ENCODE results near the gene ORM1.
"Not testable (repeated sequence)": the region's sequence is repeated elsewhere in the genome, so short reads cannot be mapped to it uniquely, and the experiment has no call there.

ORM1 gene

DNA sequence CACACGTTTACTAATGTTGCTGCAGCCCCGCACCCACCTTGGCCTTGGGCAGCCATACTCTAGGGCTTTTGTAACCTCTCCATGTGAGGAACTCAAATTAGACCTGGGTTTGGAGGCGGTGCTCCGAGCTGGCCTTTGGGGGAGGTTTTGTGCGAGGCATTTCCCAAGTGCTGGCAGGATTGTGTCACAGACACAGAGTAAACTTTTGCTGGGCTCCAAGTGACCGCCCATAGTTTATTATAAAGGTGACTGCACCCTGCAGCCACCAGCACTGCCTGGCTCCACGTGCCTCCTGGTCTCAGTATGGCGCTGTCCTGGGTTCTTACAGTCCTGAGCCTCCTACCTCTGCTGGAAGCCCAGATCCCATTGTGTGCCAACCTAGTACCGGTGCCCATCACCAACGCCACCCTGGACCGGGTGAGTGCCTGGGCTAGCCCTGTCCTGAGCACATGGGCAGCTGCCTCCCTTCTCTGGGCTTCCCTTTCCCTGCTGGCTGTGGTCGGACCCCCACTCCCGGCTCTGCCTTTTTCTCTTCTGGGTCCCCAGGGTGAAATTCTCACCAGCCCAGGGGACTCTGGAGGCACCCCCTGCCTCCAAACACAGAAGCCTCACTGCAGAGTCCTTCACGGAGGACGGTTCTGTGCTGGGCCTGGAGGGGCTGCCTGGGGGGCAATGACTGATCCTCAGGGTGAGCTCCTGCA, at the start of gene ORM1:
Gene ORM1 (plus strand): TSS at position 268 of the 701 bp plus-strand sequence. CDS start 36 bp downstream, at position 304.
- not testable (repeated sequence) for DNase-seq (ENCODE audit: low read depth in 4 of 4, low spot score in 1 of 4)

DNA sequence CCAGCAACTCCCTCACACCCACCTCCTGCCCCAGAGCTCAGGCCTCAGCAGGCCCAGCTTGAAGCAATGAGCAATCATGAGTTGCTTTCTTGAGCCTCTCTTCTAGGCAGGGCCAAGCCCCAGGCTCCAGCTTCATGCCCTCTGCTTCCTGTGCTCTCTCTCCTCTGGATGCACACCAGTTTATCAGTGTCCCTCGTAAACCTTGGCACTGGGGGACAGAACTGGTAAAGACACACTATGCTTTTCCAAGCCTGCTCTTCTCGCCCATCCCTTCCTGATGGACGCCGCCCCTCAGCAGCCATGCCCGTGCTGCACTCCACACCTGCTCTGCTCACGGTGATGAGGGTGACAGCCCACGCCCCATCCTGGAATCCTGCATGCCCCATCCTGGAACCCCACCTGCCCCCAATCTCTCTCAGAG, 49.4 kb upstream of the ORM1 start:
- DNase-seq (ENCODE audit: low read depth in 4 of 4, low spot score in 1 of 4): no peak

DNA sequence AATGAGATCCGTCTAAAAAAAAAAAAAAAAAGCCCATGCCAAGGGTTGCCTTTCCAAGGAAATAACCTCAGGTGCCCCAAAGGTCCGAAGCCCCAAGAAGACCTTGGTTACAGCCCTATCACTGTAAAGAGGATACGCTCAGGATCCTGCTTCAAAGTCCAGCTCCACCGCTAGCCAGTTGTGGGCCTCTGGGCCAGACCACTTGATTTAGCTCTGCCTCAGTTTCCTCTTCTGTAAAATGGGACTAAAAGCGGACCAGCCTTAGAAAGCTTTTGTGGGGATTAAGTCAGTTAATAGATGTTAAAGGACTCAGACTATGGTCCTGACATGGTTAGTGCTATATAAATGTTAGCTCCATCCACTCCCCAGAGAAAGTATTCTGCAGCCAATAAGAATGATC, 48.7 kb upstream of the ORM1 start:
- DNase-seq (ENCODE audit: low read depth in 4 of 4, low spot score in 1 of 4): no peak

DNA sequence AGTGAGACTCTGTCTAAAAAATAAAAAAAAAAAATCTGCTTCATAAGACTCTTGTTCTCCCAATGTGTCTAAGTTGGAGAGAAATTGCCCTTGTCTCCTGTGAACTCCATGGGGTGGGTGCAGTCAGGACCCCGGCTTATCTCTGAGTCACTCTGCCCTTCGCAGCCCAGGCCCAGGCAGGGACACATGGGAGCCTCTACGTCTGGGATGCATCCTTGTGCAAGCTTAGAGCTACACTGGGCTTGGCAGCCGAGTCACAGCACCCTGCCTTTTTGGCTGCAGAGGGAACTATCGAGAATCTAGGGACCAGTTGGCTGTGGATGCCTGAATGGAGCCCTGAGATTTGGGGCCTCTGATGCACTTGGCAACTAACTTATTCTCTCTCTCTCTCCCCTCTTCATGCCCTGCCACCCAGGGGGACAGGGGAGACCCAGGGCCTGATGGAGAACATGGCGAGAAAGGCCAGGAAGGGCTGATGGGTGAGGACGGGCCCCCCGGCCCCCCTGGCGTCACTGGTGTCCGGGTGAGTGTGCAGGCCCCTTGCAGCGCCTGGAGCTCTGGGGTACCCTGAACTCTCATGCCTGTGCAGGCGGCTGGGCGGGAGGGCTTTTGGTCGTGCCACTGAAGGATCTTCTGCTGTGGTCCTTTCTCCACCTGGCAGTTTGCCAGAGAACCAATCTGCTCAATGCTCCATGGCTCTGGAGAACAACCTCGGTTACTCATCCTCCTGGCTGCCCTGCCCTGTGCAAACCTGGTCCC, 47.5 kb upstream of the ORM1 start:
- no peak for DNase-seq (ENCODE audit: low read depth in 4 of 4, low spot score in 1 of 4)

DNA sequence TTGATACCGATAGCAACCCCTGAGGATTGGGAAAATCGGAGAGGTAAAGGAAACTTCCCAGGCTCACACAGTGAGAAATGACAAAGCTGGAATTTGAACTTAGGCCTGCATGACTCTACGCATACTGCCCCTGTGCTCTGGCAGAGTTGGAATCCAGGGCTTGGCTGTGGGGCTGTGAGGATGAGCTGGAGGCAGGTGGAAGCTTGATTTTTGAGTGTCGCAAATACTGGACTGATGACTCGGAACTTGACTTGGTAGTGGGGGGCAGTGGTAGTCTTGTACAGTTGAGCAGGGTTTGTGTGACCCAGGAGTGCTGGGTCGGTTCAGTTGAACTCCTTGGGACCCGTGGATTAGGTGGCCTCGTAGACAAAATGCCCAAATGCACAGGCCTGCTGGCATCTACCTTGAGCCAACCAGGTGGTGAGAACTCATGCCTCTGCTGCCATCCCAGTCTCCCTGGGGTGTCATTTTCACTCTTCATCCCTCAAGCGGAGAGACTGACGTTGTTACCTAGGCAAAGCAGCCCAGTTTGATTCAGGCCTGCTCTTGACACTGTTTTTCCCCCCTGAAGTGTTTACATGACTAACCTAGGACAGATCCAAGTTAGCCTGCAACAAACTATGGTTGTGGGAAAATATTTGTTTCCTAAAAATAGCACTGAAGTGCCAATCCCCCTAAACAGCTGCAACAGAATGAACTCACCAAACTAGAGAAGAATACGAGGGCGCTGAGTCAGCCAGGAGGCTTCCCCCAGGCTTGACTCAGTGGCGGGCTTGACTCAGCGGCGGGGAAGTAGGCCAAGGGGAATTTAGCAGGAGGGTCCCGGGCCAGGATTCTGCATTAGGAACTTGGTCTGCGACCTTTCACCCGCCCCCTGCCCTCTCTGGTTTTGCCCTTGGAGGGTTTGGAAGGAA, 45.7 kb upstream of the ORM1 start:
- DNase-seq (ENCODE audit: low read depth in 4 of 4, low spot score in 1 of 4): no peak

DNA sequence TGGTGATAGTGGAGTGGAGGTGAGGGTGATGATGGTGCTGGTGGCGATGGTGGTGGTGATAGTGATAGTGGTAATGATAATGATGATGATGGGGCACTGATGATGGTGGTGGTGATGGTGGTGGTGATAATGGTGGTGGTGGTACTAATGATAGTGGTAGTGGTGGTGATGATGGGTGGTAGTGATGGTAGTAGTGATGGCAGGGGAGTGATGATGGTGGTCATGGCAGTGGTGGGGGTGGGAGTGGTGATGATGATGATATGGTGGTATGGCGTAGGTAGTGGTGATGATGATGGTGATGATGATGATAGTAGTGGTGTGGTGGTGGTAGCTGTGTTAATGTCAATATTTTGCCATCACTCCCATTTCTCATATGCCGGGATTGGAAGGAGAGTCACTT, 44.5 kb upstream of the ORM1 start:
- DNase-seq (ENCODE audit: low read depth in 4 of 4, low spot score in 1 of 4): no peak

DNA sequence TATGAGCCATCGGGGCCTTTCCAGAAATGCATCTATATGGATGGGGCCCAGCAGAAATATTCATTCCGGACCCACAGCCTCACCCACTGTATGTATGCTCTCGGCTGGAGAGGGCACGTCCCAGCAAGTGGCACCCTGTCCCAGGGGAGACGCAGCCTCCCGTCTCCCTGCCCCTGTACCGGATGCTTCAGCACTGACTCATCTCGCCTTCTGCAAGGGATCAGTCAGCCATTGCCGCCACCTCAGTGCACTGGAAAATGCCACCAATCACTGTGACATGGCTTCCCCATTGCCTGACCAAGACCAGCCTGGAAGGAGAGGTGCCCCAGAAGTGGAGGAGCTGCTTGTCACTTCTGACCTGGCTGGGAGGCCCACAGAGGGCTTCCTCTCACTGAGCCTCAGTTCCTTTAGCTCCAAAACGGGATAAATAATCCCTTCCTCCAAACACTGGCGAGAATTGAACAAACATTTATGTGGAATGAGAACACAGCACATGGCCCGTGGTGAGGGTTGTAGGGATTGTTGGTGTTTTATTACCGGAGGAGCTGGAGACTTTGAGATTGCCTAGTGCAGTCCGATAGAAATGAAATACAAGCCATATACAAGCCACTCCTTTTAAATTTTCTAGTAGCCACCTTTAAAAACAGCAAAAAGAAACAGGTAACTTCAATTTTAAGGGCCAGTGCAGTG, 43.9 kb upstream of the ORM1 start:
- DNase-seq (ENCODE audit: low read depth in 4 of 4, low spot score in 1 of 4): no peak

DNA sequence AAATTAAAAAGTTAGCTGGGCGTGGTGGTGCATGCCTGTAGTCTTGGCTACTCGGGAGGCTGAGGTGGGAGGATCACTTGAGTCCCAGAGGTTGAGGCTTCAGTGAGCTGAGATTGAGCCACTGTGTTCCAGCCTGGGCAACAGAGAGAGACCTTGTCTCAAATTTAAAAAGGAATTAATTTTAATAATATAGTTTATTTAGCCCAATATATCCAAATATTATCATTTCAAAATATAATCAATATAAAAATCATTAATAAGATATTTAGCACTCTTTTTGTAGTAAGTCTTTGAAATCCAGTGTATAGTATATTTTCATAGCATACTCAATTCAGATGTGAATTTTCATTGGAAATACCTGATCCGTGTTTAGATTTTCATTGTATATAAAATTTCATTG, 43.2 kb upstream of the ORM1 start:
- no peak for DNase-seq (ENCODE audit: low read depth in 4 of 4, low spot score in 1 of 4)

DNA sequence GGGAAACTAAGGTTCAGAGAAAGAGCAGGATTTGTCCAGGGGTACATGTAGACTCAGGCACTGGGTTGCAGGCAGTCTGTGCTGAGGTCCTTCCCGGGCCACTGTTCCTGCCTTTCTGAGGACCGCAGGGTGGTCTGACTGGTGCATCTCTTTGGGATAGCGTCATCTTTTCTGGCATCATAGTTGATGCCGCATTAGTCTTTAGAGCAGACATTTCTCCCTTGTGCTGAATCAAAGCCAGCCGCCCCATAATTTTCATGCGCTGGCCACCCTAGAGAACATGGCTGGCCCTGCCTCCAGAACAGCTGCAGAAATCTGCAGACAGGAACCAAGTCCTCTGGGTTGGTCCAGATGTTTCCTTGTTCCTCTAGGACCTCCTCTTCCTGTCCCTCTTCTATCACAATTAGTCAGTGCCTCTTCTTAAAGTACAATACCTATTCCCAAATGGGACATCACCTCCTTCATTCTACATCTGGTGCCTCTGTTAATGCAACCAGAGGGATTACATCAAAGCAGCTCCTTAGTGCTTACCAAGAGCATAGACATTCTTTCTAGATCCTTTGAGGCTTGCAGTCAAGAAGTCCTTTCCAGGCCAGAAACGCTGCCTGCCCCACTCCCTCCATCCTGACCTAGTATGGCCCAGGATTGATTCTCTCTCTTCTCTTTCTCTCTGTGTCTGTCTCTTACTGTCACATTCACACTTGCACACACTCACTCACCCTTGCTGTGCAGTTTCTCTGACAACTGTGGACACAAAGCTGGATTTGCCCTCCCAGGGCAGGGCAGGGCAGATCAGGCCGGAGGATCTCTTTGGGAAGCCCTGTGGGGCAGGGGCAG, 42.0 kb upstream of the ORM1 start:
- DNase-seq (ENCODE audit: low read depth in 4 of 4, low spot score in 1 of 4): no peak

DNA sequence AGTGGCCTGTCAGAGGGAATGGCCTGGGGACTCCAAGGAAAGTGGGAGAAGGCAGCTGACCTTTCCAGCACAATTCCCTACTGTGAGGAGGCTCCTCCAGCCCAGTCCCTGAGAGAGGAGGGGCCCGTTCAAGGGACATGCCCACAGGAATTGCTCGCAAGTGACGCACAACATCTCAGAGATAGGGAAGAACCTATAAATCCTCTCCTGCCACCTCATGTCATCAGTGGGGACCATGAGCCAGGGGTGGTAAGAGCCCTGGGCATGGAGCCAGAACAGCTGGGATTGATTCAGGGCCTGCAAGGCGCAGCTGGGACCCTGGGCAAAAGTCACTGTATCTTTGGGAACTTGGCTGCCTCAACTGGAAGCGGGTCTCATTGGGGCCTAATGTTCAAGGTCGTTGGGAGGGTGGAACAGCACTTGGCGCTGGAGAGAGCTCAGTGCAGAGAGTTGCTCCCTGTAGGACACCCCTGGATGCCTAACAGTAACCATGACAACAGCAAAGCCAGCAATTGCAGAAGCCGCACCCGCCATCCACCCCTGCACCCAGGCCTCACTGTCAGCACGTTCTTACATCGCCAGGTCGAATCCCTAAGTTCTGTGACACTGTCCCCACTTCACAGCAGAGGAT, 41.3 kb upstream of the ORM1 start:
- DNase-seq (ENCODE audit: low read depth in 4 of 4, low spot score in 1 of 4): no peak

DNA sequence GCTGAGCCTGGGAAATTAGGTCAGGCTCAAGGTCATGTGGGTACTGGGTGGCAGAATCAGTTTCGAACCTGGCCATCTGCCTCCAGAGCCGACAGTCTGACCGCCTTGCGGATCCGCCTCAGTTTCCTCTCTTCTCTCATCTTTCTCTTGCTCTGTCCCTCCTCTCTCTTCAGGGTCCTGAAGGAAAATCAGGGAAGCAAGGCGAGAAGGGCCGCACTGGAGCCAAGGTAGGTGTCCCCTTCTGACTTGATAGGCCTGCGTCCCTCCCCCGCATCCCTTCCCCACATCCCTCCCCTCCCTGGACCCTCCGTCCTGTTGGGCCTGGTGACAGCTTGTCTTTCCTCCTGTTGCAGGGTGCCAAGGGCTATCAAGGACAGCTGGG, 40.8 kb upstream of the ORM1 start:
- DNase-seq (ENCODE audit: low read depth in 4 of 4, low spot score in 1 of 4): no peak

DNA sequence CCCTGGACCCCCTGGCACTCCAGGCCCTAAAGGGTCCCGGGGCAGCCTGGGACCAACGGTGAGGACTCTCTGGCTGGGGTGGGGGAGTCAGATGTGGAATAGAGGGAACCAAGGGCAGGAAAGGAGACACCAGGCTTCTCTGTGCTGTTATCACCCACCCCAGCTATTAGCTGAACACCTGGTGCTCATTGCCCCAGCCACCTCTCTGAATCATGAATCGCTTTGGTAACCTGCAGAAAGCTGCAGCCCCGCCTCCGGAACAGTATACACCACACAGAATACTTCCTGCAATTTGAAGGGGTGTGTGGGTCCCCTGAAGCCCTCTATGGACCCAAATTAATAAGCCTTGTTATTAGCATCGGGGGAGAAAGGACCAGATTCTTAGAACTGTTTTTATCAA, 40.4 kb upstream of the ORM1 start:
- DNase-seq (ENCODE audit: low read depth in 4 of 4, low spot score in 1 of 4): no peak

DNA sequence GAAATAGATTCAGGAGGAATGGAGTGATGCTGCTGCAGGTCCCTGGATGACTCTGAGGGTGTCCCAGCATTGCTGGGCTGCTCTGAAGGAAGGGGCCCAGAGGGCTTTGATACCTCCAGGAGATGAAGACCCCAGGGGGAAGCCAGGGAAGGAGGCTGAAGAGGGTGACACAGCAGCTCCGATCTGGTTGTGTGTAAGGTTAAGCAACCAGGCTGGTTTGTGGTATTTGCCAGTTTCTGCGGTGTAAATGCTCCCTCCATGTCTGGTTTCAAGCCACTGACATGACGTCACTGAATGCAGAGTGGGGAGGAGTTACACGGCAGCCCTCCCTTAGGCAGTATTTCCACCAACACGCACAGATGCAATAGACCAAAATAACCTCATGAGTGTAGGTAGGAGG, 40.0 kb upstream of the ORM1 start:
- DNase-seq (ENCODE audit: low read depth in 4 of 4, low spot score in 1 of 4): no peak

DNA sequence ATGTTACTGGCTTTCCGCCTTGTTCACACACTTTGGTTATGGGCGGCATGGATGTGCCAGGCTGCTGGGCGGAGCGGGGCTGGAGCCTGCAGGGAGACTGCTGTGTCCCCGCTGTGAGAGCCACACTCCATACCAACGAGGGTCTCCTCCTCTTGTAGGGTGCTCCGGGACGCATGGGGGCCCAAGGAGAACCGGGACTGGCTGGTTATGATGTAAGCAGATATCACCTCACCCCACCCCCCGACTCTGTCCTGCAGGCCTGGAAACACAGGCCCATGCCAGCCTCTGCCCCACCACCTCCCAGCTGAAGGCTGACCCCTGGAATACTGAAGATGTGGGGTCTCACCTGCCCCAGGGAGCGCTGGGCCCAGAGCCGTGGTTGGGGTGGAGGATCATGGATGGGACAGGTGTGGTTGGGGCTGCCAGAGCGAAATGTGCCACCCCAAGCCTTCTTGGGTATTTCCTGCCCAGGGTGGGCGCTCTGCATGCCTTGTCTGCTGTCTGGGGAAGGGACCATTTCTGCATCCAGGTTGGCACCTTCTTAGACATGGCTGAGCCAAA, 39.3 kb upstream of the ORM1 start:
- no peak for DNase-seq (ENCODE audit: low read depth in 4 of 4, low spot score in 1 of 4)

DNA sequence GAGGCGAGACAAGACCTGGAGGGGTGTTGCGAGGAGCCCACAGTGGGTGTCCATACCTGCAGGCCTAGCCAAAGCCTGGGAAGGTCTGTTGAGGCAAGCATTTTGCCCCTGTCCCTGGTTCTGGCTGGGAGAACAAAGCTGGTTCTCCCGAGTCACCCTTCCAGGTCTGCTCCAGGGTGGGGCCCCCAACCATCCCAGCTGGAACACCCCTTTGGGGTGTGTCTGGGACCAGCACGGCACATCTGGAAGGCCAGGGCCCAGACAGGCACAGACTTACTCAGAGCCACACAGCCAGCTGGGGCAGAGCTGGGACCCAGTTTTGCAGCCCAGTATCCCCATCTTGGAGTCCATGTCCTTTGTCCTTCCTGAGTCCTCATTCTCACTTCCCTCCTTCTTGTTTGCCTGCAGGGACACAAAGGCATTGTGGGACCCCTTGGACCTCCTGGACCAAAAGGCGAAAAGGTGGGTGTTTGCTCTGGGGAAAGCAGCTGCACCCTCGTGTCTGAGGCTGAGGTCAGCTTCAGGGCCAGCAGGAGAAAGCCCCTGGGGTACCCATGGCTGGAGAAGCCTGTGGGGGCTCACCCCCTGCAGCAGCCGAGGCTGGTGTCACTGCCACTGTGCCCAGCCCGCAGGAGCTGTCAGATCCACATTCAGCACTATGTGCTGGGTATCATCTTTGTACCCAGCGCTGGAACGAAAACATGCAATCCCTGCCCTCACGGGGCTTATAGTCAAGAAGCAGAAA, 38.4 kb upstream of the ORM1 start:
- no peak for DNase-seq (ENCODE audit: low read depth in 4 of 4, low spot score in 1 of 4)

DNA sequence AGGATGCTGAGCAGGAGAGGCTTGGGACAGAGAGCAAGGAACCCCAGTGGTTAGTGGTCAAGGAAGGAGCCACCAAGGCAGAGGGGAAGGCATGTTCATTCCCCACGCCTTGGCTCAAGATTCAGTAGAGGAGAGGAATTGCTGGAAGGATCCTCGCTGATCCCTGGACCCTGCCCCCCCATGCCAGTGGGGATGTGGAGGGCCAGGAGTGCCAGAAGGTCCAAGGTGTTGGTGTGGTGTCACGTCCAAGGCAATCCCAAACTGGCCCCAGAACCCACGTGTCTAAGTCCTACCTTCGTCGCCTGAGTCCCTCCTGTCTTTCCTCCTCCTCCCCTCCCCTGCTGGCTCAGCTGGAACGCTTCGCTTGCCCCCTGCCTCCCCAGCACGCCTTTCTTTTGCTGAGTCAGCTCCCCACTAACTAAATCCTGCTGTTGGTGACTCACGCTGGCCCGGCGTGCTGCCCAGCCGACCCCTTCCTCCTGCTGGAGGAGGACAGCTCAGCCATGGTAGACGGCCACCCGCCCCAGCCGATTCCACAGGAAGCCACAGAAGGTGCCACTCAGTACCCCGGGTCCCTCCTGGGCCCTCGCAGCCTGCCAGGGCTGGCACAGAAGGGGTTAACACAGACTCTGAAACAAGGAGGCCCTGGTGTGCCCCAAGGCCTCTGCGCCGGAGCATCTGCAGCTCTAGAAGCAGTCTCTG, 37.6 kb upstream of the ORM1 start:
- DNase-seq (ENCODE audit: low read depth in 4 of 4, low spot score in 1 of 4): no peak

DNA sequence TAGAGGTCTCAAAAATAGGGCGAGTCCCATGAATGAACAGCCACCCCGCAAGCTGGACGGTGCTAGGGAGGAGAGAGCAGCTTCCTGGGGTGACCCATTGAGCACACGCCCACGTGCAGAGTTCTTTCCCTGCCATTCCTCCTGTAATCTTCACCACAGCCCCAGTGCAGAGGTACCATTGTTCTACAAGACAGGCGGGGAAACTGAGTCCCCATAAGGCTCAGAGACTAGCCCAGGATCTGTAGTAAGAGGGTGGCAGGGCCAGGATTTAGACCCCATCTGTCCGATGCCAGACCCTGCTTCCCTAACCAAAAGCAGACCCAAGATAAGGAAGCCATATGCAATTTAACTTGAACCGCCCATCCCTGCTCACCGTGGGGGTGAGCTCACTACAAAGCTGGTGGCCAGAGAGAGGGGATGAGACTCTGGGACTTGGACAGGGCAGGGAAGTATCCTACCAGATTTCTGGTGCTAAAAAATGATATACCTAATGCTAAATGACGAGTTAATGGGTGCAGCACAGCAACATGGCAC, 36.7 kb upstream of the ORM1 start:
- DNase-seq (ENCODE audit: low read depth in 4 of 4, low spot score in 1 of 4): no peak

Measured in stimulated activated CD4-positive, alpha-beta T cell treated with anti-CD3 and anti-CD28 coated beads, Interleukin-1b, Interleukin-23, amount 100 ng/mL, for 24 hours (primary cell).